Activated CD8-positive, alpha-beta memory T cell treated with anti-CD3 and anti-CD28 coated beads, Interleukin-2, amount 50 U/mL, for 24 hours (primary cell): ENCODE data around the gene IGSF3.
"Not testable (repeated sequence)": the region's sequence is repeated elsewhere in the genome, so short reads cannot be mapped to it uniquely, and the experiment has no call there.

ENCODE experiments used
- DNase-seq: peaks from one replicate; pipeline ENCODE4 v3.0.0-alpha.2; 2020; ENCODE audit errors: extremely low read depth

Gene IGSF3

GRCh38 chr1:116661633-116662032 lies 5.9 kb downstream of the IGSF3 start:
- DNase-seq, result no peak

GRCh38 chr1:116658645-116659044 lies 8.9 kb downstream of the IGSF3 start:
- DNase-seq, result not testable (repeated sequence)

- not testable (repeated sequence) for DNase-seq
These were observed 9.7 kb downstream of the IGSF3 start for GRCh38 chr1:116657836-116658235.

GRCh38 chr1:116654351-116654750 lies 13.2 kb downstream of the IGSF3 start:
- no peak for DNase-seq

- DNase-seq, result not testable (repeated sequence)
These were observed 14.9 kb downstream of the IGSF3 start for GRCh38 chr1:116652598-116652997.

- not testable (repeated sequence) for DNase-seq
These were observed 16.8 kb downstream of the IGSF3 start for GRCh38 chr1:116650781-116651180.

- DNase-seq, result not testable (repeated sequence)
These were observed 18.5 kb downstream of the IGSF3 start for GRCh38 chr1:116649041-116649440.

GRCh38 chr1:116648325-116648724 lies 19.2 kb downstream of the IGSF3 start:
- not testable (repeated sequence) for DNase-seq

- DNase-seq, result not testable (repeated sequence)
These were observed 20.3 kb downstream of the IGSF3 start for GRCh38 chr1:116647186-116647585.

GRCh38 chr1:116646673-116647170 lies 20.8 kb downstream of the IGSF3 start:
- not testable (repeated sequence) for DNase-seq

- not testable (repeated sequence) for DNase-seq
These were observed 21.5 kb downstream of the IGSF3 start for GRCh38 chr1:116645802-116646672.

GRCh38 chr1:116644993-116645392 lies 22.5 kb downstream of the IGSF3 start:
- not testable (repeated sequence) for DNase-seq

GRCh38 chr1:116644096-116644495 lies 23.4 kb downstream of the IGSF3 start:
- not testable (repeated sequence) for DNase-seq

- DNase-seq, result not testable (repeated sequence)
These were observed 24.2 kb downstream of the IGSF3 start for GRCh38 chr1:116643281-116643751.

- not testable (repeated sequence) for DNase-seq
These were observed 24.9 kb downstream of the IGSF3 start for GRCh38 chr1:116642311-116643280.

- not testable (repeated sequence) for DNase-seq
These were observed 29.9 kb downstream of the IGSF3 start for GRCh38 chr1:116637583-116637982.

- DNase-seq, result not testable (repeated sequence)
These were observed 30.9 kb downstream of the IGSF3 start for GRCh38 chr1:116636584-116636983.

- not testable (repeated sequence) for DNase-seq
These were observed 33.1 kb downstream of the IGSF3 start for GRCh38 chr1:116634386-116634785.

- DNase-seq, result not testable (repeated sequence)
These were observed 35.3 kb downstream of the IGSF3 start for GRCh38 chr1:116631996-116632925.

GRCh38 chr1:116631554-116631953 lies 36.0 kb downstream of the IGSF3 start:
- not testable (repeated sequence) for DNase-seq

- not testable (repeated sequence) for DNase-seq
These were observed 37.5 kb downstream of the IGSF3 start for GRCh38 chr1:116630057-116630456.
